ENCODE data around the gene ECI2. TPM values are rescaled to one million over a fixed set of nuclear protein-coding genes. Genes with fewer than 3 reads are reported as not detected.

ECI2 gene
- total RNA-seq, 1 experiment from 2014 or later: 61.4 TPM

DNA sequence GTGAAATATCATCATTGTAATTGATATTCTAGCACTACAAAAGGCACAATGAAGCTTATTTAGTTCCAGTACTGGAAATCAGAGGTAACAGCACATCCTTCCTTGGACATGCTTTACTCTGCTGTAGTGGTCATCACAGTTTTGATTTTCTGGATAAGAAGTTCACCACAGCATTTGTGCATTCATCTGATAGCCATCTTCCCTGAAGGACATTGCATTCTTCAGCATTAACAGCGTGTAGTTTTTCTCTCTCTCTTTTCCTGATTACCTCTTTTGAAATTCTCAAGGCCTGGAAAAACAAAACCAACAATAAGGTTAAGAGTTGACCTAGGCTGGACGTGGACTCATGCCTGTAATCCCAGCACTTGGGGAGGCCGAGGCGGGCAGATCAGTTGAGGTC lies 19.6 kb downstream of the ECI2 start:
- no peak overlapping the region for H3K4me3 Mint-ChIP-seq
- H3K27me3 Mint-ChIP-seq (ENCODE audit: low read depth): no peaks in the 10 kb centered on the region
- ChIA-PET POLR2A (no interaction called here), CTCF (interaction anchor here (1.7 kb wide), 1 partner anchor 40 kb away, joined by 3 read pairs; no protein-coding TSS in a partner anchor)
- H3K9me3 Mint-ChIP-seq: no peaks in the 10 kb centered on the region
- no peak for TF ChIP-seq ZNF281 (CRISPR knock-in tag; IDR thresholded peaks at IDR 0.05)
- TF ChIP-seq OVOL2 (CRISPR knock-in tag; IDR thresholded peaks at IDR 0.05; ENCODE audit: borderline replicate concordance): no peak
- TF ChIP-seq GTF2I (CRISPR knock-in tag; conservative IDR thresholded peaks at IDR 0.05): no peak
- no peak for TF ChIP-seq SMAD3 (CRISPR knock-in tag; IDR thresholded peaks at IDR 0.05; ENCODE audit: borderline replicate concordance)
- TF ChIP-seq ZNF396 (CRISPR knock-in tag; IDR thresholded peaks at IDR 0.05; ENCODE audit: borderline replicate concordance): no peak
- no peak for TF ChIP-seq ARID4B (CRISPR knock-in tag; IDR thresholded peaks at IDR 0.05; ENCODE audit: borderline replicate concordance)
- no peak for TF ChIP-seq CBFB (CRISPR knock-in tag; IDR thresholded peaks at IDR 0.05; ENCODE audit: low read depth)
- TF ChIP-seq, protein P1, sequence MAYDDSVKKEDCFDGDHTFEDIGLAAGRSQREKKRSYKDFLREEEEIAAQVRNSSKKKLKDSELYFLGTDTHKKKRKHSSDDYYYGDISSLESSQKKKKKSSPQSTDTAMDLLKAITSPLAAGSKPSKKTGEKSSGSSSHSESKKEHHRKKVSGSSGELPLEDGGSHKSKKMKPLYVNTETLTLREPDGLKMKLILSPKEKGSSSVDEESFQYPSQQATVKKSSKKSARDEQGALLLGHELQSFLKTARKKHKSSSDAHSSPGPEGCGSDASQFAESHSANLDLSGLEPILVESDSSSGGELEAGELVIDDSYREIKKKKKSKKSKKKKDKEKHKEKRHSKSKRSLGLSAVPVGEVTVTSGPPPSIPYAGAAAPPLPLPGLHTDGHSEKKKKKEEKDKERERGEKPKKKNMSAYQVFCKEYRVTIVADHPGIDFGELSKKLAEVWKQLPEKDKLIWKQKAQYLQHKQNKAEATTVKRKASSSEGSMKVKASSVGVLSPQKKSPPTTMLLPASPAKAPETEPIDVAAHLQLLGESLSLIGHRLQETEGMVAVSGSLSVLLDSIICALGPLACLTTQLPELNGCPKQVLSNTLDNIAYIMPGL (CRISPR knock-in tag; IDR thresholded peaks at IDR 0.05): no peak
- no peak for TF ChIP-seq RELA (CRISPR knock-in tag; IDR thresholded peaks at IDR 0.05; ENCODE audit: borderline replicate concordance)
- TF ChIP-seq RORB (CRISPR knock-in tag; IDR thresholded peaks at IDR 0.05): no peak
- TF ChIP-seq ZNF532 (CRISPR knock-in tag; IDR thresholded peaks at IDR 0.05; ENCODE audit: borderline replicate concordance): no peak
- TF ChIP-seq, protein P2, sequence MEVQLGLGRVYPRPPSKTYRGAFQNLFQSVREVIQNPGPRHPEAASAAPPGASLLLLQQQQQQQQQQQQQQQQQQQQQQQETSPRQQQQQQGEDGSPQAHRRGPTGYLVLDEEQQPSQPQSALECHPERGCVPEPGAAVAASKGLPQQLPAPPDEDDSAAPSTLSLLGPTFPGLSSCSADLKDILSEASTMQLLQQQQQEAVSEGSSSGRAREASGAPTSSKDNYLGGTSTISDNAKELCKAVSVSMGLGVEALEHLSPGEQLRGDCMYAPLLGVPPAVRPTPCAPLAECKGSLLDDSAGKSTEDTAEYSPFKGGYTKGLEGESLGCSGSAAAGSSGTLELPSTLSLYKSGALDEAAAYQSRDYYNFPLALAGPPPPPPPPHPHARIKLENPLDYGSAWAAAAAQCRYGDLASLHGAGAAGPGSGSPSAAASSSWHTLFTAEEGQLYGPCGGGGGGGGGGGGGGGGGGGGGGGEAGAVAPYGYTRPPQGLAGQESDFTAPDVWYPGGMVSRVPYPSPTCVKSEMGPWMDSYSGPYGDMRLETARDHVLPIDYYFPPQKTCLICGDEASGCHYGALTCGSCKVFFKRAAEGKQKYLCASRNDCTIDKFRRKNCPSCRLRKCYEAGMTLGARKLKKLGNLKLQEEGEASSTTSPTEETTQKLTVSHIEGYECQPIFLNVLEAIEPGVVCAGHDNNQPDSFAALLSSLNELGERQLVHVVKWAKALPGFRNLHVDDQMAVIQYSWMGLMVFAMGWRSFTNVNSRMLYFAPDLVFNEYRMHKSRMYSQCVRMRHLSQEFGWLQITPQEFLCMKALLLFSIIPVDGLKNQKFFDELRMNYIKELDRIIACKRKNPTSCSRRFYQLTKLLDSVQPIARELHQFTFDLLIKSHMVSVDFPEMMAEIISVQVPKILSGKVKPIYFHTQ (CRISPR knock-in tag; IDR thresholded peaks at IDR 0.05): no peak
- TF ChIP-seq ATF6 (CRISPR knock-in tag; IDR thresholded peaks at IDR 0.05): no peak
- TF ChIP-seq ESRRA (CRISPR knock-in tag; IDR thresholded peaks at IDR 0.05; ENCODE audit: borderline replicate concordance): no peak
- no peak for TF ChIP-seq JUN (CRISPR knock-in tag; IDR thresholded peaks at IDR 0.05)
- no peak for TF ChIP-seq SP1 (CRISPR knock-in tag; conservative IDR thresholded peaks at IDR 0.05)
- ATAC-seq (no peak), DNase-seq (ENCODE audit: low spot score) (no peak)
- peaks cover 36% of the 10 kb centered on the region for H3K36me3 Mint-ChIP-seq
- H3K4me1 Mint-ChIP-seq: no peaks in the 10 kb centered on the region
- H3K27ac Mint-ChIP-seq: no peak overlapping the region
